Neuronal stem cell (in vitro differentiated cells): ENCODE measurements around the gene SPDYE3. TPM values are rescaled to one million over a fixed set of nuclear protein-coding genes. Genes with fewer than 3 reads are reported as not detected.
"Not testable (repeated sequence)": the region's sequence is repeated elsewhere in the genome, so short reads cannot be mapped to it uniquely, and the experiment has no call there.

Source experiments
- DNase-seq: peaks from one replicate; pipeline ENCODE4 v3.0.0-alpha.2; 2013; ENCODE audit warnings: low spot score
- H2AFZ ChIP-seq: one replicate; pipeline ENCODE4 v1.6.1; 2013; ENCODE audit warnings: mild to moderate bottlenecking, low read length, inconsistent platforms
- H2AK5ac ChIP-seq: 2 replicates; pipeline ENCODE4 v1.6.1; 2013; ENCODE audit warnings: low read depth, mild to moderate bottlenecking, inconsistent platforms, low read length, moderate library complexity, mixed read lengths
- H2BK120ac ChIP-seq: 2 replicates; pipeline ENCODE4 v1.6.1; 2013; ENCODE audit warnings: low read depth, mild to moderate bottlenecking, inconsistent platforms, low read length, moderate library complexity, mixed read lengths
- H2BK12ac ChIP-seq: one replicate; pipeline ENCODE4 v1.6.1; 2013; ENCODE audit warnings: low read length, inconsistent platforms
- H2BK15ac ChIP-seq: 2 replicates; pipeline ENCODE4 v1.6.1; 2013; ENCODE audit warnings: mild to moderate bottlenecking, low read length, inconsistent platforms, mixed read lengths
- H2BK5ac ChIP-seq: one replicate; pipeline ENCODE4 v1.6.1; 2013; ENCODE audit warnings: inconsistent platforms, mild to moderate bottlenecking, low read length, moderate library complexity
- H3K14ac ChIP-seq: one replicate; pipeline ENCODE4 v1.6.1; 2013; ENCODE audit warnings: low read length, inconsistent platforms
- H3K18ac ChIP-seq: 2 replicates; pipeline ENCODE4 v1.6.1; 2013; ENCODE audit warnings: low read length, inconsistent platforms
- H3K23ac ChIP-seq: 2 replicates; pipeline ENCODE4 v1.6.1; 2013; ENCODE audit warnings: low read depth, mild to moderate bottlenecking, mixed read lengths, low read length, inconsistent platforms; ENCODE audit not compliant: poor library complexity
- H3K27ac ChIP-seq: replicated peaks from 3 replicates; pipeline ENCODE4 v1.5.1; 2013; ENCODE audit warnings: low read length, inconsistent platforms
- H3K27me3 ChIP-seq, 3 experiments: 2 replicates each; pipeline ENCODE4 v1.6.1; 2013; ENCODE audit warnings: low read length in 3 of 3, mild to moderate bottlenecking in 2 of 3, inconsistent platforms in 1 of 3, low read depth in 1 of 3, mixed read lengths in 1 of 3, moderate library complexity in 1 of 3; ENCODE audit not compliant: control insufficient read depth in 3 of 3, insufficient read depth in 3 of 3
- H3K36me3 ChIP-seq, 2 donors: replicated peaks in 1 of 2; 2 replicates each; pipeline ENCODE4 v1.6.1; 2013; ENCODE audit warnings: low read length in 2 of 2; ENCODE audit not compliant: control insufficient read depth in 2 of 2, insufficient read depth in 2 of 2
- H3K4ac ChIP-seq: 2 replicates; pipeline ENCODE4 v1.6.1; 2013; ENCODE audit warnings: inconsistent platforms, mild to moderate bottlenecking, low read length, moderate library complexity
- H3K4me1 ChIP-seq, 2 donors: 1 replicate in 1 of 2; 2 replicates in 1 of 2; pipeline ENCODE4 v1.6.1; 2013; ENCODE audit warnings: low read length in 2 of 2, low read depth in 1 of 2; ENCODE audit not compliant: control insufficient read depth in 2 of 2, insufficient read depth in 1 of 2
- H3K4me2 ChIP-seq: one replicate; pipeline ENCODE4 v1.6.1; 2013; ENCODE audit warnings: mild to moderate bottlenecking, low read length, inconsistent platforms; ENCODE audit not compliant: insufficient read depth, poor library complexity, severe bottlenecking
- H3K4me3 ChIP-seq, 2 donors: 2 replicates each; pipeline ENCODE4 v1.5.1; 2013; ENCODE audit warnings: low read length in 2 of 2, mild to moderate bottlenecking in 2 of 2, inconsistent platforms in 1 of 2, moderate library complexity in 1 of 2
- H3K79me1 ChIP-seq: one replicate; pipeline ENCODE4 v1.6.1; 2013; ENCODE audit warnings: low read depth, mild to moderate bottlenecking, inconsistent platforms, low read length, moderate library complexity
- H3K9ac ChIP-seq: one replicate; pipeline ENCODE4 v1.6.1; 2013; ENCODE audit warnings: mild to moderate bottlenecking, low read depth, low read length, inconsistent platforms; ENCODE audit not compliant: poor library complexity
- H3K9me3 ChIP-seq, 2 donors: replicated peaks in 1 of 2; 2 replicates each; pipeline versions ENCODE3 to v1.6.1; 2013; ENCODE audit warnings: low read length in 2 of 2, mild to moderate bottlenecking in 2 of 2, inconsistent platforms in 1 of 2, low read depth in 1 of 2, mixed read lengths in 1 of 2, moderate library complexity in 1 of 2; ENCODE audit not compliant: control insufficient read depth in 2 of 2, insufficient read depth in 1 of 2
- H4K8ac ChIP-seq: one replicate; pipeline ENCODE4 v1.6.1; 2013; ENCODE audit warnings: low read depth, mild to moderate bottlenecking, inconsistent platforms, low read length, moderate library complexity
- H4K91ac ChIP-seq: one replicate; pipeline ENCODE4 v1.6.1; 2013; ENCODE audit warnings: low read length, low read depth, mild to moderate bottlenecking, inconsistent platforms; ENCODE audit not compliant: poor library complexity
- WGBS, 2 donors: extraction: QIAGEN DNeasy Blood & Tissue Kit; methylation state at CpG; one replicate each; pipeline ENCODE4 v1.1.7; 2013; ENCODE audit warnings: missing lambda C conversion rate in 2 of 2, mixed read lengths in 1 of 2; ENCODE audit not compliant: insufficient read length in 2 of 2, insufficient replicate concordance in 1 of 2; ENCODE audit errors: extremely low coverage in 2 of 2; 5-methylcytosine and 5-hydroxymethylcytosine counted together
- polyA plus RNA-seq, 2 experiments: library from polyadenylated mRNA; stranded (reverse); fragments of 200-250 nt; gene quantifications; one replicate each; pipeline ENCODE4 v1.2.3, GENCODE V29; 2013

Gene SPDYE3, protein sequence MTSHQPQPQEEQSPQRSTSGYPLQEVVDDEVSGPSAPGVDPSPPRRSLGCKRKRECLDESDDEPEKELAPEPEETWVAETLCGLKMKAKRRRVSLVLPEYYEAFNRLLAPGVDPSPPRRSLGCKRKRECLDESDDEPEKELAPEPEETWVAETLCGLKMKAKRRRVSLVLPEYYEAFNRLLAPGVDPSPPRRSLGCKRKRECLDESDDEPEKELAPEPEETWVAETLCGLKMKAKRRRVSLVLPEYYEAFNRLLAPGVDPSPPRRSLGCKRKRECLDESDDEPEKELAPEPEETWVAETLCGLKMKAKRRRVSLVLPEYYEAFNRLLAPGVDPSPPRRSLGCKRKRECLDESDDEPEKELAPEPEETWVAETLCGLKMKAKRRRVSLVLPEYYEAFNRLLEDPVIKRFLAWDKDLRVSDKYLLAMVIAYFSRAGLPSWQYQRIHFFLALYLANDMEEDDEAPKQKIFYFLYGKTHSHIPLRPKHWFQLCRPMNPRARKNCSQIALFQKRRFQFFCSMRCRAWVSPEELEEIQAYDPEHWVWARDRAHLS
- not detected for polyA plus RNA-seq (2013, experiment 1 of 2)
- polyA plus RNA-seq (2013, experiment 2 of 2): not detected

- not testable (repeated sequence) for H4K91ac ChIP-seq, H2BK15ac ChIP-seq, H3K27ac ChIP-seq, H2BK5ac ChIP-seq, H2BK120ac ChIP-seq, H3K4me1 ChIP-seq, H3K36me3 ChIP-seq, DNase-seq, H3K4me3 ChIP-seq, H3K4me2 ChIP-seq, H4K8ac ChIP-seq, H2BK12ac ChIP-seq, H3K14ac ChIP-seq, H3K18ac ChIP-seq, H3K9me3 ChIP-seq, H2AK5ac ChIP-seq, H3K4ac ChIP-seq, H3K79me1 ChIP-seq, H3K9ac ChIP-seq, H2AFZ ChIP-seq, H3K23ac ChIP-seq, H3K27me3 ChIP-seq
- no CpG with 5 or more reads among the region's 8 CpGs for WGBS, 2 donors
These were observed at the start of gene SPDYE3 for GRCh38 chr7:100307402-100307801. Gene SPDYE3, plus strand, starts transcription at chr7:100307702. Its CDS starts 184 bp downstream, at chr7:100307886.

DNA sequence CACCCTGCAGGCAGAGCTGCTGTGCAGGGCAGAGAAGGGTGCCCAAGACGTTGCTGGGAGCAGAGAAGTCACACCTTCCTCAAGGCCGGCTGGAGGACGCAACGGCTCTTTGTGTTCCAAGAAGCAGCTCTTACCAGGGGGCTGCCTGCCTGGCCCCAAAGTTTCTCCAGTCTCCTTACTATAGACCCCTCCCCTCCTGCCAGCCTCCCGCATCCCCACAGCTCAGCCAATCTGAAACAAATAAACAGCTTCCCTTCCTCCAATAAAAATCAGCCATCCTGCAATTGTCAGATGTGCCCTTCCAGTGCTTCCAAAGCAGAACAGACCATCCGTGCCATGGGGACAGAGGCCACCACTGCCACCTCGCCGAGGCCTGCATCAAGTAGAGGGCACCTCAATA lies 47.5 kb upstream of the SPDYE3 start:
- H3K36me3 ChIP-seq, H2AK5ac ChIP-seq, H3K4me2 ChIP-seq, H3K27me3 ChIP-seq, H2AFZ ChIP-seq, H3K27ac ChIP-seq, H3K14ac ChIP-seq, H3K23ac ChIP-seq, H3K9ac ChIP-seq, H3K4ac ChIP-seq, H4K8ac ChIP-seq, H4K91ac ChIP-seq, H2BK15ac ChIP-seq, H3K4me1 ChIP-seq, H3K9me3 ChIP-seq, DNase-seq, H2BK5ac ChIP-seq, H3K79me1 ChIP-seq, H3K18ac ChIP-seq, H3K4me3 ChIP-seq, H2BK120ac ChIP-seq, H2BK12ac ChIP-seq: not testable (repeated sequence)
- no CpG with 5 or more reads among the region's 8 CpGs for WGBS, 2 donors

GRCh38 chr7:100262896-100263295 lies 44.6 kb upstream of the SPDYE3 start:
- H2AFZ ChIP-seq, H3K4ac ChIP-seq, H3K14ac ChIP-seq, H2BK15ac ChIP-seq, H3K4me2 ChIP-seq, H2AK5ac ChIP-seq, H3K18ac ChIP-seq, H2BK5ac ChIP-seq, H3K9me3 ChIP-seq, H3K4me3 ChIP-seq, H3K9ac ChIP-seq, H3K79me1 ChIP-seq, H3K27me3 ChIP-seq, H4K8ac ChIP-seq, H2BK12ac ChIP-seq, H3K4me1 ChIP-seq, H3K36me3 ChIP-seq, H3K27ac ChIP-seq, H2BK120ac ChIP-seq, DNase-seq, H4K91ac ChIP-seq, H3K23ac ChIP-seq: not testable (repeated sequence)
- WGBS, 2 donors: no CpG with 5 or more reads among the region's 4 CpGs

DNA sequence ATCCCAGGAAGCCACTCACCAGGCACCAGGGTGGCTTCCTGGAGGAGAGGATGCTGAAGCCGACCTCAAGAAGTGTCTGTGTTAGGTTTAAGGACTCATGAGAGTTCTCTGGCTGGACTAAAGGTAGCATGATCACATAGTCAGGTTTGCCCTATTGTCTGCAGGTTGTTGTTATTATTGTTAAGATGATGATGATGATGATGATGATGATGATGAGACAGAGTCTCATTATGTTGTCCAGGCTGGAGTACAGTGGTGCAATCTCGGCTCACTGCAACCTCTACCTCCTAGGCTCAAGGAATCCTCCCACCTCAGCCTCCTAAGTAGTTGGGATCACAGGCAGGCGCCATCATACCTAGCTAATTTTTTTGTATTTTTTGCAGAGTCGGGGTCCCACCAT lies 43.3 kb upstream of the SPDYE3 start:
- H2BK120ac ChIP-seq, H4K91ac ChIP-seq, H3K27ac ChIP-seq, H3K23ac ChIP-seq, H2BK12ac ChIP-seq, H3K18ac ChIP-seq, H3K14ac ChIP-seq, H3K27me3 ChIP-seq, H4K8ac ChIP-seq, H2AK5ac ChIP-seq, H3K9me3 ChIP-seq, H3K4me3 ChIP-seq, H2AFZ ChIP-seq, H3K4me1 ChIP-seq, H3K4ac ChIP-seq, H3K9ac ChIP-seq, H2BK5ac ChIP-seq, H2BK15ac ChIP-seq, H3K36me3 ChIP-seq, DNase-seq, H3K4me2 ChIP-seq: not testable (repeated sequence)
- WGBS, 2 donors: no CpG with 5 or more reads among the region's 4 CpGs
- peaks cover 12% of the 10 kb centered on the region for H3K79me1 ChIP-seq
